GM13977 (cell line): Measurements from ENCODE around the gene RNF112.

Source experiments
- DNase-seq: peaks from one replicate; pipeline ENCODE4 v3.0.0; 2012; ENCODE audit warnings: low spot score
- in situ Hi-C: fragments of 300-500 bp; cut with MboI; formaldehyde crosslinking; loops from one replicate; pipeline ENCODE4 v1.12.0; 2022; ENCODE audit warnings: low sequenced_read_pairs, low pct_unique_long_range_greater_than_20kb, mixed read lengths, inconsistent platforms; ENCODE audit not compliant: unreplicated experiment
- TF ChIP-seq, protein P1 (sequence below): IDR thresholded peaks from 2 replicates; pipeline ENCODE4 v1.5.1; 2012; ENCODE audit warnings: mild to moderate bottlenecking, control low read depth; ENCODE audit not compliant: insufficient read depth; ENCODE audit errors: extremely low read depth, missing control alignments

The RNF112 gene

DNA sequence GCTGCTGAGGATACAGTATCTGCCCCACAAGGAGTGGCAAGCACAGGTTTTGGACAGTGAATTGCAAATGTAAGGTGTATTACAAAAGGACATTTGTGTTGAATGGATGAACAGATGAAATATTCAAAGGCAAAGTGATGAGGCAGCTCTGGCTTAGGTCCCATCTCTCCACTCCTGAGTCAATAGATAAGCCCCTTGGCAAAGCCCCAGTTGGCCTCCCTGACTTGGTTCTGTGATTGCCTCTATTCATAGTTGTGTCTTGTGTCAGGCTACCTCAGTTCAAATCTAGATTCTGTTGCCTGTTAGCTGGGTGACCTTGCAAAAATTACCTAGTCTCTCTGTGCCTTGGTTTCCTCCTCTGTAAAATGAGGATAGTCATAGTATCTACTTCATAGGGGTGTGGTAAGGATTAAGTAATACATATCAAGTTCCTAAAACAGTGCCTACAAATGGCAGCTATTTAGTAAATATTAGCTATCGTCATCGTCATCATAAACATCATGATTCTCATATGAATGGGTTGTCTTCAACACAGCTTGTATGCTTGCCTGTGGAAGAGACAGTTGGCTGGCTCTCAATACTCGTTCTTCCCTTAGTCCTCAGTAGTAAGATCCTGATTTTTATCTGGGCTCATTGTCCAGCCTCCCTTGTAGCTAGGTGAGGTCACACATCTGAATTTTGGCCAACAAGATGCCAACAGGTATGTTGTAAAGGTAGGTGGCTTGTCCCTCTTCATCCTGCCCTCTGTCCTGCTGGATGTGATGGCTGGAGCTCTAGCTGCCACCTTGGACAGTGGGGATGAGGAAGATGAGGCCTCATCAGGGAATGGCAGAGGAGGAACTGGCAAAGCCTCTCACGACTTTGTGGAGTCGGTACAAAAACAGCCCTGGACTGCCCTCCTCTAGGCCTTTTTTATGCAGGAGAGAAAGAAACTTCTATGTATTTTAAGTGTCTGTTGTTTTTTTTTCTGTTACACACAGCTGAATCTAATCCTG, 21.9 kb upstream of the RNF112 start:
- no peak for DNase-seq
- in situ Hi-C loops: no loop called here
- TF ChIP-seq, protein P1, sequence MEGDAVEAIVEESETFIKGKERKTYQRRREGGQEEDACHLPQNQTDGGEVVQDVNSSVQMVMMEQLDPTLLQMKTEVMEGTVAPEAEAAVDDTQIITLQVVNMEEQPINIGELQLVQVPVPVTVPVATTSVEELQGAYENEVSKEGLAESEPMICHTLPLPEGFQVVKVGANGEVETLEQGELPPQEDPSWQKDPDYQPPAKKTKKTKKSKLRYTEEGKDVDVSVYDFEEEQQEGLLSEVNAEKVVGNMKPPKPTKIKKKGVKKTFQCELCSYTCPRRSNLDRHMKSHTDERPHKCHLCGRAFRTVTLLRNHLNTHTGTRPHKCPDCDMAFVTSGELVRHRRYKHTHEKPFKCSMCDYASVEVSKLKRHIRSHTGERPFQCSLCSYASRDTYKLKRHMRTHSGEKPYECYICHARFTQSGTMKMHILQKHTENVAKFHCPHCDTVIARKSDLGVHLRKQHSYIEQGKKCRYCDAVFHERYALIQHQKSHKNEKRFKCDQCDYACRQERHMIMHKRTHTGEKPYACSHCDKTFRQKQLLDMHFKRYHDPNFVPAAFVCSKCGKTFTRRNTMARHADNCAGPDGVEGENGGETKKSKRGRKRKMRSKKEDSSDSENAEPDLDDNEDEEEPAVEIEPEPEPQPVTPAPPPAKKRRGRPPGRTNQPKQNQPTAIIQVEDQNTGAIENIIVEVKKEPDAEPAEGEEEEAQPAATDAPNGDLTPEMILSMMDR: no peak

- in situ Hi-C loops: no loop called here
- DNase-seq: no peak
Measured at GRCh38 chr17:19390951-19391350, 20.1 kb upstream of the RNF112 start.

GRCh38 chr17:19391432-19391831, 19.6 kb upstream of the RNF112 start:
- in situ Hi-C loops: no loop called here
- TF ChIP-seq, protein P1: no peak
- no peak for DNase-seq

More at GRCh38 chr17:19390951-19391350, 20.1 kb upstream of the RNF112 start:
- TF ChIP-seq, protein P1: no peak

DNA sequence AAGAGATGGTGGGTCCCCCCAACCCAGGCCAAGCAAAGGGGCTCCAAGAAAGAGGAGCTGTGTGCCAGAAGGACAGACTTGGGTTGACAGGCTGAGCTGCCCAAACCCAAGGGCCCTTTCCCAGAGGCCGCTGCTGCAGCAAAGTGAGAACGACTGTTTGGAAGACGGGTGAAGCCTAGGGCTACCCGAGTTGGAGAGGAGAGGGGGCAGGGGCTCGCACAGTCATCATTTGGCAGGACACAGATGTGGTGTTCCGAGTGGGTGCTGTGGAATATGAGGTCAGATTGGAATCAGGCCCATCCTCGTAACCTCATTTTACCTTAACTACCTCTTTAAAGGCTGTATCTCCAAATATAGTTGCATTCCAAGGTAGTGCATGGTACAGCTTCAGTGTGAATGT, 18.7 kb upstream of the RNF112 start:
- in situ Hi-C loops: no loop called here
- TF ChIP-seq, protein P1: no peak
- no peak for DNase-seq

DNA sequence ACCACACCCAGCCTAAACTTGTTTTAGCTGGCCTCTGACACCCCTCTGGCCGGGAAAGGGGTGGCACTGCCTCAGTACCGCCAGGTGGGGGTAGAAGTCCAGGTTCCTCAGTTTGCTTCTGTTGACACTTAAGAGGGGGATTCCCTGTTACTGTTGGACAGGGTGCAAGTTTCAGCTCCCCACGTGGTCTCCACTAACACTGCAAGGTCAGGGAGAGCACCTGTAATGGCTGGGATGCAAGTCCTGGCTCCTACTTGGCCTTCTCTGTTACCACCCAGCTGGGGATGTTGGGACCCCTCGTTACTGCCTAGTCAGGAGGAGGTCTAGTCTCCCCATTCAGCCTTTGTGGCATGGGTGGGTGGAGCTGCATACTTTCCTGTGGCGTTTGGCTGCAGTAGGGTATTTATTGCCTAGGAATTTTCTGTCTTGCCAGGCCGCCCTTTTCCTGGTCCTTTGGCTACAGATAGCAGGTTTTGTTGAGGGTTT, 13.4 kb upstream of the RNF112 start:
- DNase-seq: no peak
- TF ChIP-seq, protein P1: peak; percentile 58
- in situ Hi-C loops: no loop called here

DNA sequence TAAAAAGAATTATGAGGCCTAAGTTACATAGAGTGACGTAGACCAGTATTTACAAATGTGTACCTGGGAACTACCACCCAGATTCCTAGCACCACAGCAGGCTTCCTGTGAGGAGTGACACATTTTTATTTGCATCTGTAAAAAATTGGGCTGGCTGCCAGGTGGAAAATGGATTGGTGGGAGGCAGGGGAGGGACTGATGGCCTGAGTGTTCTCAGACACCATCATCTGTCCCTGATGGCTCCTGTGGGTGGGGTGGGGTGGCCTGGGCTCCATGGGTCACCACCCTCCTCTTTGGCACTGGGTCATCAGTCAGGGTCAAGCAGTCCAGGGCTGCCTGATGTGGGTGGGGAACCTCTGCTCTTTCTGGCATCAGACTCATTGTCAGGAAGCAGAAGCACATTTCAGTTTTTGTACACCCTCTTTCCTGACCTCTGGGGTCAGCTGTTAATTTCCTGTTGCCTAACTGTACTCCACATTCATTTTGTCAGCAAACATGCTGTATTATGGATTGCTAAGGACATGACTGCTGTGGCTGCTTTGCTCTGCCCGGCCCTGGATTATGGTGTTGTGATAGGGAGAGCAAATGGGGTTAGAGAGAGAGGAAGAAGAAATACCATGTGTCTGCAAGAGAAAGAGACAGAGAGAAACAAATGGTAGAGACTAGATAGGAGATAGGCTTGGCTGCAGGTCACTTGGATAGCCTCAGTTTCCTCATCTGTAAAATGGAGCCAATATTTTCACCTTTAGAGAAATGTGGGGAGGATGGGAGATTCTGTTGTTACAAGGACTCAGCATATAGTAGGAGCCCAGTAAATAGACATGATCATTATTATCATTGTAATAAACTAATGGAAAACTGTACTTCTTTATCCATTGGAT, 12.5 kb upstream of the RNF112 start:
- TF ChIP-seq, protein P1: no peak
- DNase-seq: no peak
- in situ Hi-C loops: no loop called here
